Left lung (tissue), 10 donors: ENCODE results near the gene CRBN. TPM values are rescaled to one million over a fixed set of nuclear protein-coding genes. Genes with fewer than 3 reads are reported as not detected.

ENCODE experiments used
- ATAC-seq: fragments of 200-7000 bp; cut with Tn5 transposase; one replicate; pipeline ENCODE4 v1.9.1; 2020; ENCODE audit warnings: moderate library complexity
- DNase-seq, 4 donors: peaks; one replicate each; pipeline ENCODE4 v3.0.0-alpha.2; 2013 to 2020
- H3K27ac ChIP-seq, 2 donors: fragments of 200-600 bp; sonication (generic) in 1 of 2; one replicate each; pipeline versions ENCODE4 v1.5.0 to v1.8.0; 2020 to 2021
- H3K27me3 ChIP-seq, 2 donors: fragments of 200-600 bp; sonication (generic) in 1 of 2; one replicate each; pipeline versions ENCODE4 v1.5.0 to v1.8.0; 2020 to 2021
- H3K36me3 ChIP-seq, 2 donors: fragments of 200-600 bp; sonication (generic) in 1 of 2; one replicate each; pipeline versions ENCODE4 v1.5.0 to v1.8.0; 2020 to 2021
- H3K4me1 ChIP-seq, 2 donors: fragments of 200-600 bp; one replicate each; pipeline ENCODE4 v1.8.0; 2021
- H3K4me3 ChIP-seq, 2 donors: fragments of 200-600 bp; sonication (generic) in 1 of 2; one replicate each; pipeline versions ENCODE4 v1.5.0 to v1.8.0; 2020 to 2021; ENCODE audit warnings: mild to moderate bottlenecking in 1 of 2
- H3K9me3 ChIP-seq, 2 donors: fragments of 200-600 bp; sonication (generic) in 1 of 2; one replicate each; pipeline versions ENCODE4 v1.5.0 to v1.8.0; 2020 to 2021
- intact Hi-C, 2 donors: fragments of 100-400 bp; cut with DNase I; formaldehyde crosslinking; loops; one replicate each; pipeline versions ENCODE4 v1.11.2 to v1.14.2; 2022
- polyA plus RNA-seq, 6 donors: library from polyadenylated mRNA; unstranded; fragments of 120-200 nt; gene quantifications; one replicate each; pipeline ENCODE4 v1.2.1, GENCODE V29; 2013; ENCODE audit not compliant: insufficient read length in 6 of 6
- total RNA-seq, 2 donors: library from RNA; stranded (reverse); fragmentation: NEBNext Ultra II Directional; extraction: Animal tissue kit (Norgen Biotek cat#: 25700); gene quantifications; one replicate each; pipeline ENCODE4 v1.2.1, GENCODE V29; 2021
- TF ChIP-seq, protein P1 (sequence below), 2 donors: fragments of 200-600 bp; sonication (generic) in 1 of 2; IDR thresholded peaks; one replicate each; pipeline versions ENCODE4 v1.5.0 to v1.8.0; 2021; ENCODE audit warnings: antibody characterized with exemption in 2 of 2
- donor health status: DM: no; HTN: yes; CAD: no.
- donor health status: DM: no; HTN: no; CAD: no.

Gene CRBN
- total and polyA plus RNA-seq, 8 donors = 34.4 to 79.6 (median 62.2) TPM

DNA sequence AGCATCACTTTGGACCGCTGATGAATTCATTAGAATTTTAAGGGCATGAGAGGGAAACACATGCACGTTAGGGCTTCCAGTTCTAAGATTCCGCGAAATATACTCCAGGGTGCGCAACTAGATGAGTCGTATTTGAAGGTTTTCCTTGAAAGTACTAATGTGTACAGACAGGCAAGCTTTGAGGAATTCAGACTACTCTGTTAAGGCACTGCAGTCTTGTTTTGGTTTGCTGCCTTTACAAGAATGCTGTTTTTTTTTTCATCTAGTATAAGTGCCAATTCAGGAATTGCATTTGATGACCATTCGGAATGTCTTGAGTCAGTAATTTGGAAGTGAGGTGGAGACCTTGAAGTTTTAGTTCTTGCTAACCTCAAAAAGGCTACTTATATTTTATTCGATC is 33.7 kb downstream of the CRBN start:
- no peaks in the 10 kb centered on the region for H3K9me3 ChIP-seq
- H3K36me3 ChIP-seq = peaks cover 0 to 99% of the 10 kb centered on the region in 2 donors
- DNase-seq (no peak), ATAC-seq (no peak)
- H3K27me3 ChIP-seq = no peaks in the 10 kb centered on the region
- no peak overlapping the region for H3K4me3 ChIP-seq
- peaks cover 0 to 3% of the 10 kb centered on the region in 2 donors for H3K4me1 ChIP-seq
- intact Hi-C loops = no loop called here
- no peak overlapping the region for H3K27ac ChIP-seq
- TF ChIP-seq, protein P1, sequence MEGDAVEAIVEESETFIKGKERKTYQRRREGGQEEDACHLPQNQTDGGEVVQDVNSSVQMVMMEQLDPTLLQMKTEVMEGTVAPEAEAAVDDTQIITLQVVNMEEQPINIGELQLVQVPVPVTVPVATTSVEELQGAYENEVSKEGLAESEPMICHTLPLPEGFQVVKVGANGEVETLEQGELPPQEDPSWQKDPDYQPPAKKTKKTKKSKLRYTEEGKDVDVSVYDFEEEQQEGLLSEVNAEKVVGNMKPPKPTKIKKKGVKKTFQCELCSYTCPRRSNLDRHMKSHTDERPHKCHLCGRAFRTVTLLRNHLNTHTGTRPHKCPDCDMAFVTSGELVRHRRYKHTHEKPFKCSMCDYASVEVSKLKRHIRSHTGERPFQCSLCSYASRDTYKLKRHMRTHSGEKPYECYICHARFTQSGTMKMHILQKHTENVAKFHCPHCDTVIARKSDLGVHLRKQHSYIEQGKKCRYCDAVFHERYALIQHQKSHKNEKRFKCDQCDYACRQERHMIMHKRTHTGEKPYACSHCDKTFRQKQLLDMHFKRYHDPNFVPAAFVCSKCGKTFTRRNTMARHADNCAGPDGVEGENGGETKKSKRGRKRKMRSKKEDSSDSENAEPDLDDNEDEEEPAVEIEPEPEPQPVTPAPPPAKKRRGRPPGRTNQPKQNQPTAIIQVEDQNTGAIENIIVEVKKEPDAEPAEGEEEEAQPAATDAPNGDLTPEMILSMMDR (IDR thresholded peaks at IDR 0.05) = no peak

DNA sequence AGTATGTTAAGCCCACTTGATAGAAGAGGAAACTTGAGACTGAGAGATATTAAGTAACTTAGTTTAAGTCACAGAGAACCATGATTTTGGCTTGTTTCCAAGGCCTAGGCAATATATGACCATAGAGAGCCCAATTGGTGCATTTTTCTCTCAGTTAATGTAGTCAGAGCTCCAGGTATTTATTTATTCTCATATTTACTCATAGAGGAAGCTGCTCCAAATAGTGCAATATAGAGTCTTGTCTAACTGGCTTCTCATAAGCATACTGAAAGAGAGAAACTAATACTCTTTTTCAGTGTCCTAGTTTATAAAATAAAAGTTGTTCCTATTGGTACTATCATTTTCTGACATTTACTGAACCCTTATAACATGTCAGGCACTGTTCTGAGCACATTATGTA is 37.6 kb downstream of the CRBN start:
- TF ChIP-seq, protein P1 (IDR thresholded peaks at IDR 0.05) = no peak
- Histone ChIP-seq H3K9me3 (no peaks in the 10 kb centered on the region), H3K4me1 (peaks cover 0 to 3% of the 10 kb centered on the region in 2 donors), H3K4me3 (no peak overlapping the region), H3K27ac (no peak overlapping the region), H3K27me3 (no peaks in the 10 kb centered on the region), H3K36me3 (peaks cover 0 to 100% of the 10 kb centered on the region in 2 donors)
- intact Hi-C loops = no loop called here
- ATAC-seq (peak; percentile 31), DNase-seq (no peak)

DNA sequence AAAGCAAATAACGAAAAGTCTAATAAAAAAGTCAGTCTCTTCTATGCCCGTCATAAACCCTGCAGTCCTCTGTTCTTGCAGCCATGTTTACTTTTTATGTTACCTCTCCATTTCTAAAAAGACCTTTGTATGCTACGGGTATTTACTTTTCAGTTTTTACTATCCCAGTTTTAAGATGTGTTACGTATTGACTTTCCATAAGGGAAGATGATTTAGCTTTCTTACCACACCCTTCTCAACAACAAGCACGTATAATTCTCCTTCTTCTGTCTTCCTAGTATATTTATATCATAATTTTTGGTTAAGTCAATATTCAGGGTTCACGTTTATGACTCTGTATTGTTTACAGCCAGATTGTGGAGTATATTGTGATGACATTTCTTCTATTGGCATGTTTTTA is 42.0 kb downstream of the CRBN start:
- DNase-seq (no peak), ATAC-seq (no peak)
- intact Hi-C loops = no loop called here
- Histone ChIP-seq H3K27me3 (no peaks in the 10 kb centered on the region), H3K9me3 (no peaks in the 10 kb centered on the region), H3K27ac (no peak overlapping the region), H3K36me3 (peaks cover 0 to 77% of the 10 kb centered on the region in 2 donors), H3K4me1 (peaks cover 0 to 11% of the 10 kb centered on the region in 2 donors), H3K4me3 (no peak overlapping the region)
- TF ChIP-seq, protein P1 (IDR thresholded peaks at IDR 0.05) = no peak

DNA sequence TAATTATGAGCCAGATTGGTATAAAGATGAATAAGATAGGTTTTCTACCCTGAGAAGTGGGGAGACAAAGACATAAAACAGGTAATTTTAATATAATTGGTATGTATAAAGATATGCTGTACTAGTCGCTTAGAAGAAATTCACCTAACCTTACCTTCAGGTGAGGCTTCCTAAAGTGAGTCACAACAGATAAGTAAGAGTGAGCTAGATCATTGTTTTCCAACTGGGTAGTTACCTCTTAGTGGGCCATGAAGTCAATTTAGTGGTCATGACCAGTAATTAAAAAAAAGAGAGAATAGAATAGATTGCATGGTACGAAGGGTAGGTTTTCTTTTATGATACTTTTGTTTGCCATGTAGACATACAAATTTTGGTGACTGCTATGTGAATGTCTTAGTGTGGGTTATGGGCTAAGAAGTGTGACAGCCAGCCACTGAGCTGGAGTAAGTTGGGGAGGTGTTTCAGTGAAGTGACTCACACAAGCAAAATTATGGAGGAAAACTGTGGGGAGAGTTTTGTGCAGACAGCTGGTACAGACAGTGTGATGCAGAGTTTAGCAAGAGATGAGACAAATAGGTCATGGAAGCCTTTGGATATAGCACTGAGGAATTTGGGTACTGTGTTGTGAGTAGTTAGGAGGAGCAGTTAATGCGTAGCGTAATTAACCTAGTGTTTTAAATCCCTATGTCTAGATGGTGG is 44.6 kb downstream of the CRBN start:
- intact Hi-C loops = no loop called here
- H3K27ac ChIP-seq = no peak overlapping the region
- H3K27me3 ChIP-seq = no peaks in the 10 kb centered on the region
- TF ChIP-seq, protein P1 (IDR thresholded peaks at IDR 0.05) = no peak
- H3K36me3 ChIP-seq = peaks cover 0 to 66% of the 10 kb centered on the region in 2 donors
- ATAC-seq (no peak), DNase-seq (no peak)
- no peak overlapping the region for H3K4me3 ChIP-seq
- no peaks in the 10 kb centered on the region for H3K9me3 ChIP-seq
- peaks cover 0 to 11% of the 10 kb centered on the region in 2 donors for H3K4me1 ChIP-seq

DNA sequence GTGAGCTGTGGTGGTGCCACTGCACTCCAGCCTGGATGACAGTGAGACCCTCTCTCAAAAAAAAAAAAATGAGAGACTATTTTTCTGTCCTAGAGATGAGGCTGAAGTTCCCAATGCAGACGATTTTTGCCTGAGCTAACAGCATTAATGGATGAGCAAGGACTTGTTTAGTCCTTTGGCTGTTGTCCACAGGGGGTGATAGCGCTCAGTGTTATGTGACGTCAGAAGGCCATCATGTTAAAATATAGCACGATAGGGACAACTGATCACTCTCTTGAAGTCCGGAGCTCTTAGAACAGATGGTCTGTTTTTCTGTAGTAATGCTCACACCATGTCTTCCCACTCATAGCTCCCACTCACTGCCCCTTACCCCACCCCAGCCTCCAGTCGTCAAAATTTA is 46.0 kb downstream of the CRBN start:
- intact Hi-C loops = no loop called here
- peaks cover 0 to 63% of the 10 kb centered on the region in 2 donors for H3K36me3 ChIP-seq
- H3K4me1 ChIP-seq = peaks cover 0 to 25% of the 10 kb centered on the region in 2 donors
- H3K4me3 ChIP-seq = no peak overlapping the region
- H3K27me3 ChIP-seq = no peaks in the 10 kb centered on the region
- no peaks in the 10 kb centered on the region for H3K9me3 ChIP-seq
- no peak overlapping the region for H3K27ac ChIP-seq
- ATAC-seq (no peak), DNase-seq (no peak)
- TF ChIP-seq, protein P1 (IDR thresholded peaks at IDR 0.05) = no peak
